ENCODE measurements around the gene SLC2A1. TPM values are rescaled to one million over a fixed set of nuclear protein-coding genes. Genes with fewer than 3 reads are reported as not detected.
A peak's percentile ranks its signal among the peaks of the same experiment; 100 is the strongest.

SLC2A1 gene
- total RNA-seq, 4 donors from 2014 or later, result 953 to 4,970 (median 3,437) TPM

- H3K9me3 ChIP-seq, result no peaks in the 10 kb centered on the region
- no peaks in the 10 kb centered on the region for H3K27me3 ChIP-seq
- H3K4me1 ChIP-seq, result peaks cover 0 to 44% (median 14%) of the 10 kb centered on the region in 4 donors
- no peak for DNase-seq (ENCODE audit: low spot score in 2 of 2)
- TF ChIP-seq POLR2A (IDR thresholded peaks at IDR 0.05) (no peak), CTCF (IDR thresholded peaks at IDR 0.05) (no peak), EP300 (IDR thresholded peaks at IDR 0.05) (no peak)
- no peak overlapping the region for H3K4me3 ChIP-seq
- no peak overlapping the region for H3K27ac ChIP-seq
- 91 to 95% methylated on average over 8 of the region's 8 CpGs for WGBS, 2 donors
- H3K36me3 ChIP-seq, result peaks cover 3 to 53% (median 25%) of the 10 kb centered on the region in 3 donors
These were observed 31.3 kb downstream of the SLC2A1 start for GRCh38 chr1:42927274-42927841.

GRCh38 chr1:42926879-42927242 lies 31.8 kb downstream of the SLC2A1 start:
- no peak overlapping the region for H3K4me3 ChIP-seq
- peaks cover 0 to 42% (median 11%) of the 10 kb centered on the region in 4 donors for H3K4me1 ChIP-seq
- H3K27me3 ChIP-seq, result no peaks in the 10 kb centered on the region
- DNase-seq (ENCODE audit: low spot score in 2 of 2), result no peak
- no peaks in the 10 kb centered on the region for H3K9me3 ChIP-seq
- peaks cover 3 to 53% (median 25%) of the 10 kb centered on the region in 3 donors for H3K36me3 ChIP-seq
- WGBS, 2 donors, result 76 to 89% methylated on average over 11 of the region's 11 CpGs
- TF ChIP-seq CTCF (IDR thresholded peaks at IDR 0.05) (no peak), POLR2A (IDR thresholded peaks at IDR 0.05) (no peak), EP300 (IDR thresholded peaks at IDR 0.05) (no peak)
- no peak overlapping the region for H3K27ac ChIP-seq

GRCh38 chr1:42926235-42926878 lies 32.3 kb downstream of the SLC2A1 start:
- TF ChIP-seq POLR2A (IDR thresholded peaks at IDR 0.05), result no peak
- no peak for TF ChIP-seq CTCF (IDR thresholded peaks at IDR 0.05)
- no peak for TF ChIP-seq EP300 (IDR thresholded peaks at IDR 0.05)
- 74 to 86% methylated on average over 5 of the region's 5 CpGs for whole genome bisulfite sequencing, 2 donors

GRCh38 chr1:42924851-42925760 lies 33.6 kb downstream of the SLC2A1 start:
- Histone ChIP-seq H3K4me1 (peaks cover 0 to 28% (median 2%) of the 10 kb centered on the region in 4 donors), H3K27ac (peak overlapping the region; percentile 74 to 97 (median 94)), H3K27me3 (no peaks in the 10 kb centered on the region), H3K36me3 (peaks cover 3 to 41% (median 25%) of the 10 kb centered on the region in 3 donors), H3K4me3 (peak overlapping the region; percentile 57 to 80 (median 77)), H3K9me3 (no peaks in the 10 kb centered on the region)
- no peak for DNase-seq (ENCODE audit: low spot score in 2 of 2)
- 8 to 9% methylated on average over 15 to 18 of the region's 19 CpGs for WGBS, 2 donors
- TF ChIP-seq POLR2A (IDR thresholded peaks at IDR 0.05) (no peak), CTCF (IDR thresholded peaks at IDR 0.05) (peak in 1 of 5 experiments; percentile 13), EP300 (IDR thresholded peaks at IDR 0.05) (peak in 1 of 2 donors; percentile 41)

More at GRCh38 chr1:42926235-42926878, 32.3 kb downstream of the SLC2A1 start:
- Histone ChIP-seq H3K9me3 (no peaks in the 10 kb centered on the region), H3K4me1 (peaks cover 0 to 38% (median 7%) of the 10 kb centered on the region in 4 donors), H3K4me3 (no peak overlapping the region), H3K27me3 (no peaks in the 10 kb centered on the region), H3K36me3 (peaks cover 3 to 53% (median 25%) of the 10 kb centered on the region in 3 donors), H3K27ac (no peak overlapping the region)
- DNase-seq (ENCODE audit: low spot score in 2 of 2), result no peak

All from tibial nerve (tissue), 4 donors.